H1 (cell line): ENCODE measurements around the gene IGSF9. TPM values are rescaled to one million over a fixed set of nuclear protein-coding genes. Genes with fewer than 3 reads are reported as not detected.
A peak's percentile ranks its signal among the peaks of the same experiment; 100 is the strongest.

ENCODE experiments used
- CTCF ChIA-PET: fragments of 300-600 bp; sonication (Branson Sonifier 250); formaldehyde crosslinking; loops from one replicate; lab custom pipeline; 2021; ENCODE audit not compliant: partially characterized antibody; lab: Charles Lee
- POLR2A ChIA-PET: fragments of 300-600 bp; sonication (Branson Sonifier 250); formaldehyde crosslinking; loops from one replicate; lab custom pipeline; 2021; ENCODE audit warnings: inconsistent platforms; ENCODE audit not compliant: partially characterized antibody; lab: Charles Lee
- DNase-seq, 2 experiments: peaks; one replicate each; pipeline versions ENCODE4 v3.0.0 to v3.0.0-alpha.2; 2010 to 2022; ENCODE audit warnings: low spot score in 2 of 2, low read depth in 1 of 2, mixed read lengths in 1 of 2
- FAIRE-seq: peaks from 2 replicates; lab custom pipeline; 2011; peaks lifted over from hg19 to GRCh38; lab: Jason Lieb, UNC
- H2AFZ ChIP-seq: 2 replicates; pipeline ENCODE4 v1.8.1; 2012; ENCODE audit warnings: low read length, inconsistent platforms
- H2AK5ac ChIP-seq: 2 replicates; pipeline ENCODE4 v1.6.1; 2013; ENCODE audit warnings: low read depth, low read length
- H2BK120ac ChIP-seq: replicated peaks from 2 replicates; pipeline ENCODE3; 2013; ENCODE audit warnings: low read depth, low read length, inconsistent platforms
- H2BK12ac ChIP-seq: 2 replicates; pipeline ENCODE4 v1.6.1; 2013; ENCODE audit warnings: low read depth, low read length
- H2BK15ac ChIP-seq: 2 replicates; pipeline ENCODE4 v1.6.1; 2013; ENCODE audit warnings: low read length
- H2BK20ac ChIP-seq: 2 replicates; pipeline ENCODE4 v1.6.1; 2013; ENCODE audit warnings: low read length
- H2BK5ac ChIP-seq: 2 replicates; pipeline ENCODE4 v1.6.1; 2013; ENCODE audit warnings: low read depth, low read length
- H3K14ac ChIP-seq: 2 replicates; pipeline ENCODE4 v1.6.1; 2013; ENCODE audit warnings: inconsistent platforms; ENCODE audit not compliant: insufficient read length
- H3K18ac ChIP-seq: 2 replicates; pipeline ENCODE4 v1.6.1; 2013; ENCODE audit warnings: low read length; ENCODE audit errors: extremely low read depth
- H3K23ac ChIP-seq: 2 replicates; pipeline ENCODE4 v1.6.1; 2013; ENCODE audit warnings: inconsistent platforms; ENCODE audit not compliant: insufficient read length
- H3K23me2 ChIP-seq: 2 replicates; pipeline ENCODE4 v1.6.1; 2013; ENCODE audit warnings: low read depth, low read length
- H3K27ac ChIP-seq: 2 replicates; pipeline ENCODE4 v1.6.1; 2011; ENCODE audit warnings: low read depth, low read length, inconsistent platforms
- H3K27me3 ChIP-seq, 4 experiments: replicated peaks in 1 of 4; 1 replicate in 1 of 4; 2 replicates in 3 of 4; pipeline versions ENCODE4 v1.6.1 to v1.8.1; 2011 to 2013; ENCODE audit warnings: low read length in 3 of 4, mild to moderate bottlenecking in 3 of 4, inconsistent platforms in 2 of 4, mixed read lengths in 2 of 4, moderate library complexity in 1 of 4; ENCODE audit not compliant: control insufficient read depth in 3 of 4, insufficient read depth in 3 of 4; ENCODE audit errors: extremely low read depth in 1 of 4
- H3K36me3 ChIP-seq, 4 experiments: 2 replicates each; pipeline versions ENCODE4 v1.6.1 to v1.8.1; 2011 to 2013; ENCODE audit warnings: mild to moderate bottlenecking in 4 of 4, low read length in 3 of 4, moderate library complexity in 2 of 4, control low read depth in 1 of 4, inconsistent platforms in 1 of 4; ENCODE audit not compliant: insufficient read depth in 4 of 4, control insufficient read depth in 2 of 4
- H3K4ac ChIP-seq: replicated peaks from 2 replicates; pipeline ENCODE3; 2013; ENCODE audit warnings: low read length, low read depth, mixed read lengths, inconsistent platforms; ENCODE audit not compliant: insufficient read length
- H3K4me1 ChIP-seq, 4 experiments: replicated peaks in 1 of 4; 1 replicate in 1 of 4; 2 replicates in 3 of 4; pipeline versions ENCODE4 v1.6.1 to v1.8.1; 2011 to 2013; ENCODE audit warnings: low read length in 3 of 4, inconsistent platforms in 2 of 4, mixed read lengths in 1 of 4; ENCODE audit not compliant: insufficient read depth in 4 of 4, control insufficient read depth in 3 of 4
- H3K4me2 ChIP-seq, 2 experiments: 2 replicates each; pipeline versions ENCODE4 v1.6.1 to v1.8.1; 2011 to 2013; ENCODE audit warnings: low read depth in 2 of 2, low read length in 2 of 2, control low read depth in 1 of 2, inconsistent platforms in 1 of 2, mild to moderate bottlenecking in 1 of 2; ENCODE audit not compliant: insufficient read depth in 1 of 2
- H3K4me3 ChIP-seq, 4 experiments: fragments of 200-600, 300-600 bp in 1 of 4; sonication (generic), shearing (Covaris generic), sonication (Bioruptor Twin) in 1 of 4; 2 replicates each; pipeline versions ENCODE4 v1.5.1 to v1.8.1; 2011 to 2016; ENCODE audit warnings: low read length in 4 of 4, low read depth in 3 of 4, control low read depth in 2 of 4, inconsistent platforms in 2 of 4, mild to moderate bottlenecking in 2 of 4, mixed read lengths in 1 of 4, moderate library complexity in 1 of 4; ENCODE audit not compliant: insufficient read depth in 2 of 4; ENCODE audit errors: extremely low read depth in 1 of 4
- H3K56ac ChIP-seq: replicated peaks from 2 replicates; pipeline ENCODE3; 2013; ENCODE audit warnings: low read depth, mild to moderate bottlenecking, mixed read lengths, low read length, inconsistent platforms; ENCODE audit not compliant: insufficient read length
- H3K79me1 ChIP-seq: 2 replicates; pipeline ENCODE4 v1.6.1; 2013; ENCODE audit warnings: low read depth, low read length, control low read depth
- H3K79me2 ChIP-seq, 2 experiments: 2 replicates each; pipeline versions ENCODE4 v1.6.1 to v1.8.1; 2012 to 2013; ENCODE audit warnings: low read length in 2 of 2, mild to moderate bottlenecking in 2 of 2, inconsistent platforms in 1 of 2; ENCODE audit not compliant: insufficient read depth in 2 of 2, control insufficient read depth in 1 of 2
- H3K9ac ChIP-seq, 4 experiments: replicated peaks in 1 of 4; 1 replicate in 1 of 4; 2 replicates in 3 of 4; pipeline versions ENCODE4 v1.6.1 to v1.8.1; 2011 to 2013; ENCODE audit warnings: low read depth in 3 of 4, low read length in 3 of 4, control low read depth in 2 of 4, mild to moderate bottlenecking in 2 of 4, moderate library complexity in 2 of 4, inconsistent platforms in 1 of 4; ENCODE audit errors: extremely low read depth in 1 of 4
- H3K9me3 ChIP-seq, 2 experiments: 2 replicates each; pipeline versions ENCODE4 v1.6.1 to v1.8.1; 2012 to 2013; ENCODE audit warnings: mild to moderate bottlenecking in 2 of 2, moderate library complexity in 2 of 2, control low read depth in 1 of 2, inconsistent platforms in 1 of 2, low read depth in 1 of 2, low read length in 1 of 2, mixed read lengths in 1 of 2; ENCODE audit not compliant: insufficient read depth in 2 of 2
- H4K20me1 ChIP-seq, 2 experiments: replicated peaks in 1 of 2; 2 replicates each; pipeline versions ENCODE3 to v1.8.1; 2011 to 2013; ENCODE audit warnings: inconsistent platforms in 2 of 2, low read length in 2 of 2, mild to moderate bottlenecking in 1 of 2; ENCODE audit not compliant: insufficient read depth in 2 of 2, control insufficient read depth in 1 of 2
- H4K5ac ChIP-seq: 2 replicates; pipeline ENCODE4 v1.6.1; 2013; ENCODE audit warnings: low read length, low read depth, mixed read lengths, inconsistent platforms; ENCODE audit not compliant: insufficient read length
- H4K8ac ChIP-seq: 2 replicates; pipeline ENCODE4 v1.8.0; 2013; ENCODE audit warnings: mild to moderate bottlenecking, moderate library complexity, low read length, inconsistent platforms; ENCODE audit not compliant: insufficient read depth; ENCODE audit errors: extremely low read depth
- H4K91ac ChIP-seq: replicated peaks from 2 replicates; pipeline ENCODE3; 2013; ENCODE audit warnings: low read length, mixed read lengths, inconsistent platforms; ENCODE audit not compliant: insufficient read length
- BACH1 ChIP-seq: IDR thresholded peaks from 2 replicates; pipeline ENCODE4 v1.6.1; 2012; ENCODE audit warnings: low read length, improper control_type of control experiment
- BCL11A ChIP-seq, 2 experiments: IDR thresholded peaks; one replicate each; pipeline ENCODE4 v1.6.1; 2011; ENCODE audit warnings: low read depth in 2 of 2, low read length in 2 of 2, mild to moderate bottlenecking in 2 of 2
- CREB1 ChIP-seq: IDR thresholded peaks from 2 replicates; pipeline ENCODE4 v1.6.1; 2012; ENCODE audit warnings: inconsistent platforms
- PHF8 ChIP-seq: fragments of 200-600 bp; sonication (generic); conservative IDR thresholded peaks from 2 replicates; pipeline ENCODE4 v1.7.1; 2012; ENCODE audit warnings: low read depth, mild to moderate bottlenecking, inconsistent platforms, low read length, moderate library complexity
- POLR2A ChIP-seq, 2 experiments: IDR thresholded peaks; 1 replicate in 1 of 2; 2 replicates in 1 of 2; pipeline ENCODE4 v1.6.1; 2011; ENCODE audit warnings: low read depth in 2 of 2, low read length in 2 of 2, mild to moderate bottlenecking in 2 of 2; ENCODE audit errors: control extremely low read depth in 1 of 2
- SAP30 ChIP-seq: fragments of 300-600 bp; sonication (generic); IDR thresholded peaks from 2 replicates; pipeline ENCODE4 v1.7.1; 2012; ENCODE audit warnings: low read length, moderate library complexity, mild to moderate bottlenecking, inconsistent platforms; ENCODE audit not compliant: insufficient read depth, insufficient replicate concordance
- SIN3A ChIP-seq, 2 experiments: IDR thresholded peaks in 1 of 2; conservative IDR thresholded peaks in 1 of 2; 2 replicates each; pipeline ENCODE4 v1.6.1; 2011 to 2012; ENCODE audit warnings: low read length in 2 of 2, improper control_type of control experiment in 1 of 2, low read depth in 1 of 2, mild to moderate bottlenecking in 1 of 2
- WGBS, 2 experiments: shearing (Covaris generic) in 1 of 2; methylation state at CpG; one replicate each; pipeline versions ENCODE4 v1.1.6 to v1.1.7; 2013 to 2015; ENCODE audit warnings: low lambda C conversion rate in 2 of 2, mixed read lengths in 2 of 2, inconsistent platforms in 1 of 2, low coverage in 1 of 2, missing lambda C conversion rate in 1 of 2; ENCODE audit not compliant: insufficient replicate concordance in 2 of 2, insufficient coverage in 1 of 2, insufficient read length in 1 of 2; ENCODE audit errors: extremely low coverage in 1 of 2, missing lambda C conversion rate in 1 of 2; 5-methylcytosine and 5-hydroxymethylcytosine counted together
- polyA plus RNA-seq, 7 experiments: library from polyadenylated mRNA; depleted of rRNA in 3 of 7; stranded (reverse) in 5 of 7; unstranded in 2 of 7; fragments of >200 nt in 5 of 7; fragments of 200-250 nt in 2 of 7; gene quantifications; 1 replicate in 5 of 7; 2 replicates in 1 of 7; 4 replicates in 1 of 7; pipeline versions ENCODE4 v1.2.1 to v1.2.3, GENCODE V29; 2011 to 2013; ENCODE audit warnings: missing spikeins in 2 of 7, mixed read lengths in 2 of 7
- total RNA-seq: library from RNA; stranded (reverse); fragmentation: NEBNext Ultra II Directional; extraction: Animal tissue kit (Norgen Biotek cat#: 25700); gene quantifications from 2 replicates; pipeline ENCODE4 v1.2.1, GENCODE V29; 2021

IGSF9 gene
- total and polyA plus RNA-seq, 2 of the 8 experiments (the other 6 are each of a cell fraction or from before 2014, with no cell fraction given), result 10.9 to 28.1 TPM

DNA sequence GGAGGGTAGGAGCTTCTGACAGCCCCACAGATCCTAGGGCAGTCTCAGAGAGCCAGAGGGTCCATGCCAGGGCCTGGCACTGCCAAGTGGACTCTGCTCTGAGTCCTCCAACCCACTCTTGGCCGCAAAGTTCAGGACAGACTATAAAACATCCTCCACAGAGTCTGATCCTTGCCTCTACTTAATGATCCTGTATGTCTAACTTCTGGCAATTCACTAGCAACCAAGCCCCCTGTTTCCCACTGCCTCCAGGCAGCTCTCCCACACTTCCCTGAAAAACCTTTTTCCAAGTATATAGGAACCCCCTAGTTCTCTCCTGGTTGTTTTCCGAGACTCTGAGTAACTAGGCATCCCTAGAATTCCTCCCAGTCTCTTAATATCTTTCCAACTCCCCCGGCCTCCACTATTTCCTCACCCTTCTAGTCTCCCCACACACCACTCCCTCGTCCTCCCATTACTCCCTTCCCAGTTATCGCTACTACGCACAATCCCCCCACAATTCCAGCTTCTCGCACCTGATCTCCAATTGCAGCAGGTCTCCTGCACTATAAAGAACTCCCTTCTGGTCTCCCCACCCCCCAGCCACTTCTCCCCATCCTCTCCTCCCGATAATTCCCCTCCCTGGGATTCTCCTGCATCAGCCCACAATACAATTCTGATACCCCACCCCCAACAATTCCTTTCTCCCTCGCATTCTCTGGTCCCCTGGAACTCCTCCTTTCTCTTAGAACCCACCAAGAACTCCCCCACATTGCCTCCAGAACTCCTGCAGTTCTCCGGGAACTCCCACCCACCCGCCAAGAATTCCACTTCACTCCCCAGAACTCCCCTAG, 574 bp downstream of the IGSF9 start:
- Histone ChIP-seq H3K79me1 (peaks cover 2% of the 10 kb centered on the region; the same call in 1 of the 2 replicates), H3K27ac (peak overlapping the region; percentile 9; the same call in 1 of the 2 replicates), H2BK120ac (no peak overlapping the region), H3K9me3 (no peaks in the 10 kb centered on the region), H3K9ac (peak overlapping the region in 3 of 4 experiments; percentile 36 to 45 (median 42); a peak in 4 of 7 replicates), H2AK5ac (peak overlapping the region; percentile 85; the same call in 1 of the 2 replicates), H3K23me2 (peaks cover 10% of the 10 kb centered on the region; the same call in 1 of the 2 replicates), H4K20me1 (no peaks in the 10 kb centered on the region), H3K4me3 (peak overlapping the region; percentile 49 to 82 (median 62)), H2BK5ac (no peak overlapping the region; the same call in 1 of the 2 replicates), H4K5ac (peak overlapping the region; percentile 12), H3K18ac (peak overlapping the region; percentile 60; the same call in 1 of the 2 replicates), H2BK12ac (peak overlapping the region; percentile 60; the same call in 1 of the 2 replicates), H3K79me2 (peaks cover 3 to 12% of the 10 kb centered on the region in 2 experiments; a peak in 2 of 4 replicates), H3K4me1 (peaks cover 7 to 24% (median 15%) of the 10 kb centered on the region in 4 experiments), H2BK15ac (0 out of 2 replicates have a peak overlapping the region, but pooled peaks have one; percentile 29), H3K36me3 (peaks cover 0 to 6% (median 0%) of the 10 kb centered on the region in 4 experiments; a peak in 5 of 8 replicates), H3K14ac (no peak overlapping the region), H4K8ac (no peak overlapping the region; the same call in 1 of the 2 replicates), H2BK20ac (0 out of 2 replicates have a peak overlapping the region, but pooled peaks have one; percentile 72), H3K56ac (peak overlapping the region; percentile 10), H3K23ac (no peak overlapping the region), H4K91ac (peak overlapping the region; percentile 59), H2AFZ (no peak overlapping the region), H3K4me2 (peak overlapping the region; percentile 72 to 77), H3K4ac (peak overlapping the region; percentile 63), H3K27me3 (no peaks in the 10 kb centered on the region)
- FAIRE-seq (no peak), DNase-seq (no peak)
- ChIA-PET POLR2A (interaction anchor here (0.6 to 2.8 kb wide), 21 partner anchors 9 to 139 kb away, joined by 3 to 19 read pairs (median 4); partner anchors contain the start of genes CFAP45, PIGM, SLAMF9 and TAGLN2), CTCF (interaction anchor here (0.9 to 35.5 kb wide), 9 partner anchors 8 to 76 kb away, joined by 3 to 696 read pairs (median 8); partner anchors contain the start of gene TAGLN2)
- 20% methylated on average over 11 of the region's 11 CpGs; no CpG with 5 or more reads in 1 of the 2 experiments for WGBS, 2 experiments
- TF ChIP-seq POLR2A (IDR thresholded peaks at IDR 0.05; ENCODE audit: control extremely low read depth in 1 of 2, low read depth in 2 of 2, low read length in 2 of 2) (peak in 1 of 2 experiments; percentile 8; a peak in 1 of 3 replicates), BACH1 (no peak), BCL11A (IDR thresholded peaks at IDR 0.05; ENCODE audit: low read depth in 2 of 2, low read length in 2 of 2) (no peak), SAP30 (peak; percentile 52), CREB1 (no peak), SIN3A (conservative IDR thresholded peaks at IDR 0.05 in 1 of 2, IDR thresholded peaks at IDR 0.05 in 1 of 2; ENCODE audit: low read depth in 1 of 2, low read length in 2 of 2) (0 out of 4 replicates have a peak, but pooled peaks of 1 of the 2 experiments have one; percentile 6), PHF8 (no peak)
